Measurements from ENCODE around the gene MAT2A. TPM values are rescaled to one million over a fixed set of nuclear protein-coding genes. Genes with fewer than 3 reads are reported as not detected.

MAT2A gene
- total and polyA plus RNA-seq, 9 of the 15 experiments (the other 6 are each of a cell fraction or from before 2014, with no cell fraction given): 130 to 1,027 (median 240) TPM

GRCh38 chr2:85589181-85589580, 50.2 kb downstream of the MAT2A start:
- 86% methylated on average over 4 of the region's 4 CpGs for WGBS (ENCODE audit: insufficient coverage, low coverage, missing lambda C conversion rate)
- CTCF ChIA-PET (ENCODE audit: low intra/inter-chr PET ratio): no interaction called here
- Histone ChIP-seq H3K9me1 (ENCODE audit: control insufficient read depth, insufficient read depth, low read length) (peaks cover 11% of the 10 kb centered on the region), H3K27ac (ENCODE audit: extremely low read depth, low read depth, low read length) (no peak overlapping the region), H3K4me3 (no peak overlapping the region), H3K27me3 (ENCODE audit: control insufficient read depth in 2 of 2, insufficient read depth in 2 of 2, low read length in 2 of 2) (no peaks in the 10 kb centered on the region), H4K20me1 (replicated peaks; ENCODE audit: control insufficient read depth, insufficient read depth, low read length) (no peaks in the 10 kb centered on the region), H3K4me2 (ENCODE audit: insufficient read depth, low read length) (no peak overlapping the region), H3K9ac (ENCODE audit: insufficient read depth in 1 of 2, low read depth in 2 of 2, low read length in 2 of 2) (no peak overlapping the region), H2AFZ (ENCODE audit: low read depth, low read length) (no peak overlapping the region), H3K79me2 (ENCODE audit: control insufficient read depth, insufficient read depth, low read length) (no peaks in the 10 kb centered on the region), H3K9me3 (replicated peaks; ENCODE audit: control insufficient read depth, insufficient read depth, low read depth, low read length) (no peaks in the 10 kb centered on the region), H3K36me3 (ENCODE audit: control insufficient read depth, insufficient read depth, low read length) (peaks cover 5% of the 10 kb centered on the region; the same call in 2 of the 3 replicates), H3K4me1 (replicated peaks in 1 of 2; ENCODE audit: control insufficient read depth in 2 of 2, insufficient read depth in 2 of 2, low read length in 2 of 2) (peaks cover 39 to 43% of the 10 kb centered on the region in 2 experiments)
- TF ChIP-seq ZNF197 (CRISPR knock-in tag; IDR thresholded peaks at IDR 0.05; ENCODE audit: low read depth): no peak
- no peak for TF ChIP-seq ZNF512 (tag; IDR thresholded peaks at IDR 0.05)
- no peak for TF ChIP-seq ZNF212 (CRISPR knock-in tag; IDR thresholded peaks at IDR 0.05)
- no peak for TF ChIP-seq FUS (optimal IDR thresholded peaks at IDR 0.05; ENCODE audit: low read depth, low read length)
- no peak for TF ChIP-seq POLR3A (IDR thresholded peaks at IDR 0.05; ENCODE audit: borderline replicate concordance, extremely low read depth, insufficient read depth, insufficient read length)
- no peak for TF ChIP-seq CBX8 (IDR thresholded peaks at IDR 0.05; ENCODE audit: borderline replicate concordance, extremely low read depth, low read depth, low read length, poor library complexity, severe bottlenecking)
- no peak for TF ChIP-seq ZNF124 (CRISPR knock-in tag; IDR thresholded peaks at IDR 0.05)
- TF ChIP-seq ZNF551 (CRISPR knock-in tag; IDR thresholded peaks at IDR 0.05): no peak
- no peak for TF ChIP-seq E2F8 (IDR thresholded peaks at IDR 0.05; ENCODE audit: low read depth, partially characterized antibody)
- ATAC-seq (no peak), FAIRE-seq (peak; percentile 32), DNase-seq (ENCODE audit: extremely low read depth in 1 of 4, low spot score in 3 of 4) (no peak)
- POLR2A ChIA-PET: interaction anchor here (1.6 to 4.0 kb wide), 2 partner anchors 10 to 51 kb away, joined by 3 to 14 read pairs; partner anchors contain the start of gene MAT2A
- in situ Hi-C loops (cut with MboI) (no loop called here), intact Hi-C loops (cut with micrococcal nuclease) (no loop called here)
- BruUV-seq (replicated peaks): no TSS peak

All from K562 (cell line).